HepG2 (cell line): Measurements from ENCODE around the gene UQCRC1. TPM values are rescaled to one million over a fixed set of nuclear protein-coding genes. Genes with fewer than 3 reads are reported as not detected.
A peak's percentile ranks its signal among the peaks of the same experiment; 100 is the strongest.

Experiments used
- ATAC-seq: fragments of 200-7000 bp; cut with Tn5 transposase; 3 replicates; pipeline ENCODE4 v1.9.1; 2020; ENCODE audit warnings: mild to moderate bottlenecking, moderate library complexity
- BruUV-seq: library from RNA; stranded (reverse); fragments of 400-500 nt; replicated peaks from 2 replicates; lab custom pipeline; 2021; lab: Mats Ljungman, UMichigan
- CTCF ChIA-PET: fragments of 300-600 bp; formaldehyde crosslinking; extraction: SDS; loops from one replicate; lab custom pipeline; 2021; ENCODE audit warnings: low total read pairs, inconsistent platforms, low intra/inter-chr PET ratio; lab: Yijun Ruan, JAX
- POLR2A ChIA-PET: fragments of 350-600 bp; sonication (Branson Sonifier 250); formaldehyde crosslinking; loops from one replicate; lab custom pipeline; 2020; ENCODE audit warnings: antibody characterized with exemption, inconsistent platforms; lab: Yijun Ruan, JAX
- DNase-seq: peaks from one replicate; pipeline ENCODE4 v3.0.0-alpha.2; 2015; ENCODE audit warnings: low spot score
- FAIRE-seq: peaks from 3 replicates; lab custom pipeline; 2011; peaks lifted over from hg19 to GRCh38; lab: Jason Lieb, UNC
- H2AFZ ChIP-seq: one replicate; pipeline ENCODE4 v1.6.1; 2011; ENCODE audit warnings: low read length, inconsistent platforms
- H3K27ac ChIP-seq: fragments of 300-600 bp; 3 replicates; pipeline ENCODE4 v1.8.0; 2011; ENCODE audit warnings: mixed run types, mild to moderate bottlenecking, mixed read lengths, low read length, inconsistent platforms; ENCODE audit not compliant: insufficient read depth; ENCODE audit errors: extremely low read length
- H3K27me3 ChIP-seq, 2 experiments: fragments of 200-600 bp in 1 of 2; 2 replicates in 1 of 2; 3 replicates in 1 of 2; pipeline versions ENCODE4 v1.6.0 to v1.8.0; 2011; ENCODE audit warnings: low read length in 2 of 2, mild to moderate bottlenecking in 2 of 2, moderate library complexity in 2 of 2, inconsistent platforms in 1 of 2; ENCODE audit not compliant: insufficient read depth in 2 of 2, control insufficient read depth in 1 of 2
- H3K36me3 ChIP-seq, 2 experiments: fragments of 200-600 bp in 1 of 2; replicated peaks in 1 of 2; 2 replicates in 1 of 2; 3 replicates in 1 of 2; pipeline versions ENCODE4 v1.5.1 to v1.8.0; 2011; ENCODE audit warnings: low read length in 2 of 2, inconsistent platforms in 1 of 2; ENCODE audit not compliant: insufficient read depth in 2 of 2, control insufficient read depth in 1 of 2
- H3K4me1 ChIP-seq: 2 replicates; pipeline ENCODE4 v1.5.1; 2012; ENCODE audit warnings: low read length, inconsistent platforms; ENCODE audit not compliant: insufficient read depth
- H3K4me2 ChIP-seq: 2 replicates; pipeline ENCODE4 v1.6.0; 2011; ENCODE audit warnings: low read depth, low read length, inconsistent platforms
- H3K4me3 ChIP-seq, 3 experiments: fragments of 200-600 bp in 1 of 3; sonication (generic), shearing (Covaris generic) in 1 of 3; replicated peaks in 1 of 3; 2 replicates each; pipeline ENCODE4 v1.5.1; 2011 to 2016; ENCODE audit warnings: low read length in 3 of 3, inconsistent platforms in 2 of 3, low read depth in 2 of 3, mild to moderate bottlenecking in 2 of 3, control low read depth in 1 of 3, mixed read lengths in 1 of 3; ENCODE audit not compliant: insufficient read depth in 1 of 3
- H3K79me2 ChIP-seq: one replicate; pipeline ENCODE4 v1.6.1; 2011; ENCODE audit warnings: low read length, inconsistent platforms; ENCODE audit not compliant: insufficient read depth
- H3K9ac ChIP-seq: 2 replicates; pipeline ENCODE4 v1.6.0; 2011; ENCODE audit warnings: mild to moderate bottlenecking, low read depth, low read length, inconsistent platforms; ENCODE audit not compliant: insufficient read depth
- H3K9me3 ChIP-seq: 2 replicates; pipeline ENCODE4 v1.5.1; 2012; ENCODE audit warnings: mild to moderate bottlenecking, low read length
- H4K20me1 ChIP-seq: 2 replicates; pipeline ENCODE4 v1.6.0; 2011; ENCODE audit warnings: inconsistent platforms, mild to moderate bottlenecking, low read length, moderate library complexity; ENCODE audit not compliant: insufficient read depth
- ESRRA ChIP-seq: sonication (generic); formaldehyde crosslinking; IDR thresholded peaks from 2 replicates; pipeline ENCODE4 v1.5.1; 2020; ENCODE audit warnings: mild to moderate bottlenecking, low read depth, missing genetic modification reagents
- IRF2 ChIP-seq: IDR thresholded peaks from 2 replicates; pipeline ENCODE4 v1.6.1; 2018; ENCODE audit warnings: missing genetic modification reagents, missing compliant biosample characterization
- NR2F6 ChIP-seq, 2 experiments: IDR thresholded peaks; 2 replicates each; pipeline ENCODE4 v1.6.1; 2016; ENCODE audit warnings: antibody characterized with exemption in 1 of 2, mild to moderate bottlenecking in 1 of 2
- SP1 ChIP-seq, 2 experiments: fragments of 450-650 bp in 1 of 2; sonication (generic) in 1 of 2; formaldehyde crosslinking in 1 of 2; IDR thresholded peaks; 2 replicates each; pipeline versions ENCODE4 v1.4.0 to v1.6.1; 2016 to 2020; ENCODE audit warnings: missing genetic modification reagents in 1 of 2
- ZFP90 ChIP-seq: sonication (generic); formaldehyde crosslinking; IDR thresholded peaks from 2 replicates; pipeline ENCODE4 v1.8.0; 2022; ENCODE audit warnings: missing genetic modification reagents, mild to moderate bottlenecking, inconsistent platforms, borderline replicate concordance
- ZNF768 ChIP-seq: sonication (generic); formaldehyde crosslinking; IDR thresholded peaks from 2 replicates; pipeline ENCODE4 v1.4.0; 2020; ENCODE audit warnings: missing genetic modification reagents
- ZNF879 ChIP-seq: sonication (generic); formaldehyde crosslinking; IDR thresholded peaks from 2 replicates; pipeline ENCODE4 v1.8.1; 2023; ENCODE audit warnings: missing genetic modification reagents
- WGBS: methylation state at CpG from one replicate; pipeline ENCODE4 v1.1.6; 2017; ENCODE audit warnings: low lambda C conversion rate; 5-methylcytosine and 5-hydroxymethylcytosine counted together
- in situ Hi-C: cut with HindIII; loops from 2 replicates; pipeline ENCODE4 v1.10.0; 2017; ENCODE audit warnings: low pct_unique_long_range_greater_than_20kb; ENCODE audit not compliant: extremely low pct_ligation_motif_present
- intact Hi-C: fragments of 100-400 bp; cut with micrococcal nuclease; formaldehyde crosslinking; loops from one replicate; pipeline ENCODE4 v1.10.0; 2022; ENCODE audit not compliant: unreplicated experiment
- polyA plus RNA-seq, 8 experiments: library from polyadenylated mRNA; depleted of rRNA in 3 of 8; stranded (reverse) in 7 of 8; unstranded in 1 of 8; fragments of >200 nt; fragmentation: Illumina TruSeq in 4 of 8; extraction: Trizol in 4 of 8; gene quantifications; 2 replicates each; pipeline versions ENCODE4 v1.2.1 to v1.2.3, GENCODE V29; 2011 to 2016; ENCODE audit warnings: low read depth in 4 of 8, missing spikeins in 1 of 8, mixed read lengths in 1 of 8; ENCODE audit not compliant: insufficient read depth in 1 of 8
- total RNA-seq, 5 experiments: library from RNA; depleted of rRNA; stranded (reverse); fragments of >200 nt; fragmentation: Illumina TruSeq; extraction: Trizol; gene quantifications; 2 replicates each; pipeline ENCODE4 v1.2.3, GENCODE V29; 2016; ENCODE audit warnings: low read depth in 1 of 5

The UQCRC1 gene
- total and polyA plus RNA-seq, 2 of the 13 experiments (the other 11 are each of a cell fraction or from before 2014, with no cell fraction given) = 316 to 680 TPM

DNA sequence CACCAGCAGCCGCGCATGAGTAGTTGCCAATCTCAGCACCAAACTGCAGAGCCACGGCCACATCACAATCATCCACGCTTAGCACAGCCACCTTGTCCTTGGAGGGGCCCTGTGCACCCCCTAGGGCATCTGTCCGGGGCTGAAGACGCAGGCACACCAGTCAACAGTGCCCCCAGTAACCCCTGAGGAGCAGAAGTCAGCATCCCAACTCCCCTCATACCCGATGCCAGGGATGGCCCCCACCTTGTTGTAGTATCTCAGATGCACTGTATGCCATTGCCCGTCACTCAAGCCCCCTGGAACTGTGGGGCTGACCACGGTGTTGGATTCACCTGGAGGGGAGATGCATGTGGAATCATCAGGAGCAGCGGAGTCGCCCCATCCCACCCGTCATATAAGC, 45.6 kb upstream of the UQCRC1 start:
- no peak overlapping the region for H3K27ac ChIP-seq
- no peak overlapping the region for H3K9ac ChIP-seq
- H3K27me3 ChIP-seq = no peaks in the 10 kb centered on the region
- H3K9me3 ChIP-seq = no peaks in the 10 kb centered on the region
- H4K20me1 ChIP-seq = no peaks in the 10 kb centered on the region; the same call in 1 of the 2 replicates
- H3K4me2 ChIP-seq = no peak overlapping the region
- DNase-seq (no peak), ATAC-seq (no peak), FAIRE-seq (no peak)
- intact Hi-C loops = no loop called here
- H3K36me3 ChIP-seq = peaks cover 3 to 4% of the 10 kb centered on the region in 2 experiments; a peak in 3 of 5 replicates
- no peak overlapping the region for H3K4me3 ChIP-seq
- ChIA-PET CTCF (no interaction called here), POLR2A (interaction anchor here (3.9 kb wide), 1 partner anchor 19 kb away, joined by 10 read pairs; the partner anchor contains the start of gene SLC26A6)
- no TSS peak for BruUV-seq
- in situ Hi-C loops = no loop called here
- H2AFZ ChIP-seq = no peak overlapping the region
- TF ChIP-seq ESRRA (CRISPR knock-in tag) = no peak
- no peak for TF ChIP-seq ZNF768 (CRISPR knock-in tag)
- TF ChIP-seq IRF2 = no peak
- no peak for TF ChIP-seq ZFP90
- no peak for TF ChIP-seq ZNF879
- WGBS = 100% methylated on average over 3 of the region's 12 CpGs
- no peaks in the 10 kb centered on the region for H3K79me2 ChIP-seq
- peaks cover 10% of the 10 kb centered on the region for H3K4me1 ChIP-seq

GRCh38 chr3:48652923-48653715, 43.7 kb upstream of the UQCRC1 start:
- ATAC-seq (no peak), FAIRE-seq (no peak), DNase-seq (no peak)
- intact Hi-C loops = no loop called here
- Histone ChIP-seq H3K4me3 (no peak overlapping the region), H4K20me1 (no peaks in the 10 kb centered on the region; the same call in 1 of the 2 replicates), H3K9ac (no peak overlapping the region), H3K9me3 (no peaks in the 10 kb centered on the region), H3K36me3 (peaks cover 0 to 3% of the 10 kb centered on the region in 2 experiments; a peak in 3 of 5 replicates), H3K27ac (no peak overlapping the region), H3K79me2 (no peaks in the 10 kb centered on the region), H3K4me1 (peaks cover 10% of the 10 kb centered on the region), H2AFZ (no peak overlapping the region)
- in situ Hi-C loops = no loop called here
- TF ChIP-seq NR2F6 (IDR thresholded peaks at IDR 0.05) (peak; percentile 23; the same call in 1 of the 2 replicates), NR2F6 (CRISPR knock-in tag; IDR thresholded peaks at IDR 0.05) (no peak), SP1 (IDR thresholded peaks at IDR 0.05) (no peak), SP1 (CRISPR knock-in tag; IDR thresholded peaks at IDR 0.05) (no peak)
- TF ChIP-seq, all 625 proteins: peak for 1
- Histone ChIP-seq H3K4me2 (no peak overlapping the region), H3K27me3 (no peaks in the 10 kb centered on the region)
- POLR2A ChIA-PET = interaction anchor here (3.9 kb wide), 1 partner anchor 17 kb away, joined by 10 read pairs; the partner anchor contains the start of gene SLC26A6
- WGBS = 65% methylated on average over 13 of the region's 15 CpGs
- CTCF ChIA-PET = no interaction called here
- BruUV-seq = no TSS peak
